Nephron (organoid): ENCODE data around the gene DAZ3.
"Not testable (repeated sequence)": the region's sequence is repeated elsewhere in the genome, so short reads cannot be mapped to it uniquely, and the experiment has no call there.

Experiments used
- H3K27ac Mint-ChIP-seq, 3 experiments: 2 replicates each; pipeline ENCODE4 v1.8.0; 2020; ENCODE audit warnings: mixed read lengths in 3 of 3, mild to moderate bottlenecking in 2 of 3, moderate library complexity in 1 of 3
- H3K27me3 Mint-ChIP-seq: 2 replicates; pipeline ENCODE4 v1.8.0; 2021; ENCODE audit warnings: low read depth, mild to moderate bottlenecking, moderate library complexity, mixed read lengths
- H3K36me3 Mint-ChIP-seq: 2 replicates; pipeline ENCODE4 v1.8.0; 2020; ENCODE audit warnings: low read depth, mixed read lengths
- H3K4me1 Mint-ChIP-seq: 2 replicates; pipeline ENCODE4 v1.8.0; 2020; ENCODE audit warnings: mixed read lengths
- H3K4me3 Mint-ChIP-seq, 3 experiments: 2 replicates each; pipeline ENCODE4 v1.8.0; 2020; ENCODE audit warnings: mild to moderate bottlenecking in 3 of 3, mixed read lengths in 3 of 3, moderate library complexity in 2 of 3
- H3K9me3 Mint-ChIP-seq: 2 replicates; pipeline ENCODE4 v1.8.0; 2020; ENCODE audit warnings: mixed read lengths

The DAZ3 gene, protein sequence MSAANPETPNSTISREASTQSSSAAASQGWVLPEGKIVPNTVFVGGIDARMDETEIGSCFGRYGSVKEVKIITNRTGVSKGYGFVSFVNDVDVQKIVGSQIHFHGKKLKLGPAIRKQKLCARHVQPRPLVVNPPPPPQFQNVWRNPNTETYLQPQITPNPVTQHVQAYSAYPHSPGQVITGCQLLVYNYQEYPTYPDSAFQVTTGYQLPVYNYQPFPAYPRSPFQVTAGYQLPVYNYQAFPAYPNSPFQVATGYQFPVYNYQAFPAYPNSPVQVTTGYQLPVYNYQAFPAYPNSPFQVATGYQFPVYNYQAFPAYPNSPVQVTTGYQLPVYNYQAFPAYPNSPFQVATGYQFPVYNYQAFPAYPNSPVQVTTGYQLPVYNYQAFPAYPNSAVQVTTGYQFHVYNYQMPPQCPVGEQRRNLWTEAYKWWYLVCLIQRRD

DNA sequence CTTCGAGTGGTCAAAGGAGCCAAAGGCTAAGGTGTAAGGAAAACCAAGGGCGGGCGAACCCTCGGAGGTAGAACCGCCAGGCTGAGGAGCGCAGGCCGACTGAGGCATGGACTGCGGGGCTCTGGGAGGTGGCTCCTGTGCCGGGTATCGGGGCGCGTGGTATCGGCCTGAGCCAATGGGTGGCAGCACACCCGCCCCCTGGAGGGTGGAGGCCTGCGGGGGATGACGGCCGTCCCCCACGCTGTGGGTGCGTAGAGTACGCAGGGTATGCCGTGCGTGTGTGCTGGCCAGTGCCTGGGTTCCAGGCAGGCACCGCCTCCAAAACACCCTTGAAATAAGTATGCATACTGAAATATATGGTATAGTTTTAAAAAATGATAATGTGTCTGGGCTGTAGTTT is at the start of gene DAZ3:
Gene DAZ3 (minus strand): TSS at position 101 of the 400 bp plus-strand sequence. CDS start 208 bp downstream, outside the sequence.
- not testable (repeated sequence) for H3K36me3 Mint-ChIP-seq, H3K9me3 Mint-ChIP-seq, H3K27ac Mint-ChIP-seq, H3K27me3 Mint-ChIP-seq, H3K4me3 Mint-ChIP-seq, H3K4me1 Mint-ChIP-seq

DNA sequence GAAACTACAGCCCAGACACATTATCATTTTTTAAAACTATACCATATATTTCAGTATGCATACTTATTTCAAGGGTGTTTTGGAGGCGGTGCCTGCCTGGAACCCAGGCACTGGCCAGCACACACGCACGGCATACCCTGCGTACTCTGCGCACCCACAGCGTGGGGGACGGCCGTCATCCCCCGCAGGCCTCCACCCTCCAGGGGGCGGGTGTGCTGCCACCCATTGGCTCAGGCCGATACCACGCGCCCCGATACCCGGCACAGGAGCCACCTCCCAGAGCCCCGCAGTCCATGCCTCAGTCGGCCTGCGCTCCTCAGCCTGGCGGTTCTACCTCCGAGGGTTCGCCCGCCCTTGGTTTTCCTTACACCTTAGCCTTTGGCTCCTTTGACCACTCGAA is 20.4 kb upstream of the DAZ3 start, which contains the start of gene DAZ4:
Gene DAZ4 (plus strand): TSS at position 301 of the 400 bp plus-strand sequence. CDS start 208 bp downstream, outside the sequence.
- H3K4me1 Mint-ChIP-seq, H3K27ac Mint-ChIP-seq, H3K9me3 Mint-ChIP-seq, H3K4me3 Mint-ChIP-seq, H3K36me3 Mint-ChIP-seq, H3K27me3 Mint-ChIP-seq: not testable (repeated sequence)

GRCh38 chrY:24825069-24825468 is 11.9 kb upstream of the DAZ3 start:
- not testable (repeated sequence) for H3K36me3 Mint-ChIP-seq, H3K9me3 Mint-ChIP-seq, H3K4me1 Mint-ChIP-seq, H3K27ac Mint-ChIP-seq, H3K4me3 Mint-ChIP-seq, H3K27me3 Mint-ChIP-seq

DNA sequence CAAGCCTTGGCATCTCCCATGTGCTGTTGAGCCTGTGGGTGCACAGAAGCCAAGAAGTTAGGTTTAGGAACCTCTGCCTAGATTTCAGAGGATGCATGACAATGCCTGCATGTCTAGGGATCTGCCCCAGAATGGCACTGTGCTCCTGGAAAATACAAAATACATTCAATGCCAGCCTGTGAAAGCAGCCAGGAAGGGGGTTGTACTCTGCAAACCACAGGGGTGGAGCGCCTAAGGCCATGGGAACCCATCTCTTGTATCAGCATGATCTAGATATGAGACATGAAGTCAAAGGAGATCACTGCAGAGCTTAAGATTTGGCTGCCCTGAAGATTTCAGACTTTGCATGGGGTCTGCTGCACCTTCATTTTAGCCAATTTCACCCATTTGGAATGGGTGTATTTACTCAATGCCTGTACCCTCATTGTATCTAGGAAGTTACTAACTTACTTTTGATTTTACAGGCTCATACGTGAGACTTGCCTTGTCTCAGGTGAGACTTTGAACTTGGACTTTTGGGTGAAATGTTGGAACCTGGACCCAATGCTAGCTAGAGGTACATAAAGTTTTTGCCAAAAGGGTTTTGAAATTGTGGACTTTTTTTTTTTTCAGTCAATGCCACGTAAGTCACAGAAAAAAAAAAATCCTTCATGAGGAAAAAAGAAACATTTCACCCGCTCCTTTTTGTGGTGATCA is 11.1 kb upstream of the DAZ3 start:
- H3K27ac Mint-ChIP-seq, H3K4me3 Mint-ChIP-seq, H3K27me3 Mint-ChIP-seq, H3K9me3 Mint-ChIP-seq, H3K4me1 Mint-ChIP-seq, H3K36me3 Mint-ChIP-seq: not testable (repeated sequence)

DNA sequence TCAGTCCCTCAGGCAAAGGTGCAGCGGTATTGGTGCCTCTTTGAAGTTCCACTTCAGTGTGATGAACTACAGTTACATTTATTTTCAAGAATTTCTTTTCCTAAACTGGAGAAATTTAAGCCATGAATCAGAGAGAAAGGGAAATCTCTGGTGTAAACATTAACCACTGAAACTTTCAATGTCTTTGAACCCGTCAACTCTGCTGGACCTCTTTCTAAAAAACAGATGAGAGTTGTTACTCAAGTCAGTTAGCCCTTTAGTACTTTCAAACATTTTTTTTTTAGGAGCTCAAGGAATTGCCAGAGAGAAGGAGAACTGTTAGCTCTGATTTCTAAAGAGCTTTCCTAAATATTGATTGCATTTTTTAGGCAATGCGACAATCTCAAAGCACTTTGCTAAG is 8.6 kb upstream of the DAZ3 start:
- not testable (repeated sequence) for H3K27ac Mint-ChIP-seq, H3K36me3 Mint-ChIP-seq, H3K4me3 Mint-ChIP-seq, H3K9me3 Mint-ChIP-seq, H3K27me3 Mint-ChIP-seq, H3K4me1 Mint-ChIP-seq
